ENCODE data around the gene FRK. TPM values are rescaled to one million over a fixed set of nuclear protein-coding genes. Genes with fewer than 3 reads are reported as not detected.
"Not testable (repeated sequence)": the region's sequence is repeated elsewhere in the genome, so short reads cannot be mapped to it uniquely, and the experiment has no call there.

FRK gene
- total RNA-seq, 2 experiments from 2014 or later, result 0.13 to 0.46 TPM

- H4K20me1 ChIP-seq (ENCODE audit: insufficient read depth, low read length), result no peaks in the 10 kb centered on the region
- POLR2A ChIA-PET, result interaction anchor here (0.6 to 1.3 kb wide), 5 partner anchors 9 to 598 kb away, joined by 3 to 10 read pairs (median 6); no protein-coding TSS in a partner anchor
- DNase-seq (ENCODE audit: low spot score), result no peak
- no peaks in the 10 kb centered on the region for H3K9me2 ChIP-seq (ENCODE audit: insufficient read depth, low read length)
- intact Hi-C loops (cut with micrococcal nuclease; ENCODE audit: unreplicated experiment), result no loop called here
- peaks cover 10% of the 10 kb centered on the region for H3K4me1 ChIP-seq (ENCODE audit: insufficient read depth, low read length, poor library complexity, severe bottlenecking)
- no peak overlapping the region for H3K4me3 ChIP-seq (ENCODE audit: low read depth, low read length, poor library complexity, severe bottlenecking)
- no TSS peak for BruUV-seq (replicated peaks)
- no peaks in the 10 kb centered on the region for H3K9me3 ChIP-seq (ENCODE audit: low read length)
- H3K27ac ChIP-seq (ENCODE audit: low read depth, low read length, poor library complexity, severe bottlenecking), result no peak overlapping the region
- no peak overlapping the region for H3K4me2 ChIP-seq (ENCODE audit: low read length)
- H3K79me2 ChIP-seq (ENCODE audit: insufficient read depth, low read depth, low read length), result no peaks in the 10 kb centered on the region
- no peak overlapping the region for H2AFZ ChIP-seq (ENCODE audit: low read length)
- CTCF ChIA-PET (ENCODE audit: unreplicated experiment), result no interaction called here
- TF ChIP-seq, protein P1, sequence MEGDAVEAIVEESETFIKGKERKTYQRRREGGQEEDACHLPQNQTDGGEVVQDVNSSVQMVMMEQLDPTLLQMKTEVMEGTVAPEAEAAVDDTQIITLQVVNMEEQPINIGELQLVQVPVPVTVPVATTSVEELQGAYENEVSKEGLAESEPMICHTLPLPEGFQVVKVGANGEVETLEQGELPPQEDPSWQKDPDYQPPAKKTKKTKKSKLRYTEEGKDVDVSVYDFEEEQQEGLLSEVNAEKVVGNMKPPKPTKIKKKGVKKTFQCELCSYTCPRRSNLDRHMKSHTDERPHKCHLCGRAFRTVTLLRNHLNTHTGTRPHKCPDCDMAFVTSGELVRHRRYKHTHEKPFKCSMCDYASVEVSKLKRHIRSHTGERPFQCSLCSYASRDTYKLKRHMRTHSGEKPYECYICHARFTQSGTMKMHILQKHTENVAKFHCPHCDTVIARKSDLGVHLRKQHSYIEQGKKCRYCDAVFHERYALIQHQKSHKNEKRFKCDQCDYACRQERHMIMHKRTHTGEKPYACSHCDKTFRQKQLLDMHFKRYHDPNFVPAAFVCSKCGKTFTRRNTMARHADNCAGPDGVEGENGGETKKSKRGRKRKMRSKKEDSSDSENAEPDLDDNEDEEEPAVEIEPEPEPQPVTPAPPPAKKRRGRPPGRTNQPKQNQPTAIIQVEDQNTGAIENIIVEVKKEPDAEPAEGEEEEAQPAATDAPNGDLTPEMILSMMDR (conservative IDR thresholded peaks at IDR 0.05; ENCODE audit: low read length), result no peak
- no peak for TF ChIP-seq EZH2phosphoT487 (IDR thresholded peaks at IDR 0.05; ENCODE audit: borderline replicate concordance, low read depth, low read length)
- H3K36me3 ChIP-seq (ENCODE audit: insufficient read depth, low read length), result no peaks in the 10 kb centered on the region
These were observed 14.0 kb downstream of the FRK start for GRCh38 chr6:116046737-116047136.

DNA sequence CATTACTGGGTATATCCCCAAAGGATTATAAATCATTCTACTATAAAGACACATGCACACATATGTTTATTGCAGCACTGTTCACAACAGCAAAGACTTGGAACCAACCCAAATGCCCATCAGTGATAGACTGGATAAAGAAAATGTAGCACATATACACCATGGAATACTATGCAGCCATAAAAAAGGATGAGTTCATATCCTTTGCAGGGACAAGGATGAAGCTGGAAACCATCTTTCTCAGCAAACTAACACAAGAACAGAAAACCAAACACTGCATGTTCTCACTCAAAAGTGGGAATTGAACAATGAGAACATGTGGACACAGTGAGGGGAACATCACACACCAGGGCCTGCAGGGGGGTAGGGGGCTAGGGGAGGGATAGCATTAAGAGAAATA is 14.4 kb downstream of the FRK start:
- BruUV-seq (replicated peaks); H4K20me1 ChIP-seq (ENCODE audit: insufficient read depth, low read length); H3K27ac ChIP-seq (ENCODE audit: low read depth, low read length, poor library complexity, severe bottlenecking); intact Hi-C loops (cut with micrococcal nuclease; ENCODE audit: unreplicated experiment); H3K9me3 ChIP-seq (ENCODE audit: low read length); H3K4me2 ChIP-seq (ENCODE audit: low read length); CTCF ChIA-PET (ENCODE audit: unreplicated experiment); H2AFZ ChIP-seq (ENCODE audit: low read length); H3K4me3 ChIP-seq (ENCODE audit: low read depth, low read length, poor library complexity, severe bottlenecking); H3K4me1 ChIP-seq (ENCODE audit: insufficient read depth, low read length, poor library complexity, severe bottlenecking); DNase-seq (ENCODE audit: low spot score); H3K79me2 ChIP-seq (ENCODE audit: insufficient read depth, low read depth, low read length); H3K9me2 ChIP-seq (ENCODE audit: insufficient read depth, low read length); POLR2A ChIA-PET; H3K36me3 ChIP-seq (ENCODE audit: insufficient read depth, low read length): not testable (repeated sequence)

- no peak overlapping the region for H3K4me2 ChIP-seq (ENCODE audit: low read length)
- H3K79me2 ChIP-seq (ENCODE audit: insufficient read depth, low read depth, low read length), result no peaks in the 10 kb centered on the region
- no peaks in the 10 kb centered on the region for H4K20me1 ChIP-seq (ENCODE audit: insufficient read depth, low read length)
- no peak overlapping the region for H3K27ac ChIP-seq (ENCODE audit: low read depth, low read length, poor library complexity, severe bottlenecking)
- no peak for DNase-seq (ENCODE audit: low spot score)
- ChIA-PET CTCF (ENCODE audit: unreplicated experiment) (no interaction called here), POLR2A (interaction anchor here (0.7 to 1.4 kb wide), 4 partner anchors 11 to 24 kb away, joined by 3 to 4 read pairs (median 4); no protein-coding TSS in a partner anchor)
- no peaks in the 10 kb centered on the region for H3K9me2 ChIP-seq (ENCODE audit: insufficient read depth, low read length)
- intact Hi-C loops (cut with micrococcal nuclease; ENCODE audit: unreplicated experiment), result no loop called here
- no peak overlapping the region for H3K4me3 ChIP-seq (ENCODE audit: low read depth, low read length, poor library complexity, severe bottlenecking)
- BruUV-seq (replicated peaks), result no TSS peak
- no peaks in the 10 kb centered on the region for H3K9me3 ChIP-seq (ENCODE audit: low read length)
- no peak overlapping the region for H2AFZ ChIP-seq (ENCODE audit: low read length)
- TF ChIP-seq EZH2phosphoT487 (IDR thresholded peaks at IDR 0.05; ENCODE audit: borderline replicate concordance, low read depth, low read length), result no peak
- TF ChIP-seq, protein P1 (conservative IDR thresholded peaks at IDR 0.05; ENCODE audit: low read length), result no peak
- H3K4me1 ChIP-seq (ENCODE audit: insufficient read depth, low read length, poor library complexity, severe bottlenecking), result peaks cover under 1% of the 10 kb centered on the region
- H3K36me3 ChIP-seq (ENCODE audit: insufficient read depth, low read length), result no peaks in the 10 kb centered on the region
These were observed 18.8 kb downstream of the FRK start for GRCh38 chr6:116041934-116042333.

All from OCI-LY7 (cell line).